ENCODE results near the gene SEL1L2. TPM values are rescaled to one million over a fixed set of nuclear protein-coding genes. Genes with fewer than 3 reads are reported as not detected.
A peak's percentile ranks its signal among the peaks of the same experiment; 100 is the strongest.

SEL1L2 gene
- total RNA-seq, 1 experiment from 2014 or later = not detected

GRCh38 chr20:13996265-13996664 lies 5.9 kb upstream of the SEL1L2 start (continued):
- no peak for TF ChIP-seq CREB1 (CRISPR knock-in tag; IDR thresholded peaks at IDR 0.05)

- DNase-seq (ENCODE audit: low spot score) (peak; percentile 56), ATAC-seq (peak; percentile 8)
- Mint-ChIP-seq H3K4me3 (peak overlapping the region; percentile 90), H3K4me1 (peaks cover 13% of the 10 kb centered on the region), H3K9me3 (peaks cover 10% of the 10 kb centered on the region), H3K36me3 (no peaks in the 10 kb centered on the region), H3K27ac (no peak overlapping the region), H3K27me3 (ENCODE audit: low read depth) (peaks cover 17% of the 10 kb centered on the region)
- POLR2A ChIA-PET = no interaction called here
- TF ChIP-seq NFATC4 (CRISPR knock-in tag; IDR thresholded peaks at IDR 0.05) = no peak
- TF ChIP-seq CREB1 (CRISPR knock-in tag; IDR thresholded peaks at IDR 0.05) = no peak
- TF ChIP-seq, protein P1, sequence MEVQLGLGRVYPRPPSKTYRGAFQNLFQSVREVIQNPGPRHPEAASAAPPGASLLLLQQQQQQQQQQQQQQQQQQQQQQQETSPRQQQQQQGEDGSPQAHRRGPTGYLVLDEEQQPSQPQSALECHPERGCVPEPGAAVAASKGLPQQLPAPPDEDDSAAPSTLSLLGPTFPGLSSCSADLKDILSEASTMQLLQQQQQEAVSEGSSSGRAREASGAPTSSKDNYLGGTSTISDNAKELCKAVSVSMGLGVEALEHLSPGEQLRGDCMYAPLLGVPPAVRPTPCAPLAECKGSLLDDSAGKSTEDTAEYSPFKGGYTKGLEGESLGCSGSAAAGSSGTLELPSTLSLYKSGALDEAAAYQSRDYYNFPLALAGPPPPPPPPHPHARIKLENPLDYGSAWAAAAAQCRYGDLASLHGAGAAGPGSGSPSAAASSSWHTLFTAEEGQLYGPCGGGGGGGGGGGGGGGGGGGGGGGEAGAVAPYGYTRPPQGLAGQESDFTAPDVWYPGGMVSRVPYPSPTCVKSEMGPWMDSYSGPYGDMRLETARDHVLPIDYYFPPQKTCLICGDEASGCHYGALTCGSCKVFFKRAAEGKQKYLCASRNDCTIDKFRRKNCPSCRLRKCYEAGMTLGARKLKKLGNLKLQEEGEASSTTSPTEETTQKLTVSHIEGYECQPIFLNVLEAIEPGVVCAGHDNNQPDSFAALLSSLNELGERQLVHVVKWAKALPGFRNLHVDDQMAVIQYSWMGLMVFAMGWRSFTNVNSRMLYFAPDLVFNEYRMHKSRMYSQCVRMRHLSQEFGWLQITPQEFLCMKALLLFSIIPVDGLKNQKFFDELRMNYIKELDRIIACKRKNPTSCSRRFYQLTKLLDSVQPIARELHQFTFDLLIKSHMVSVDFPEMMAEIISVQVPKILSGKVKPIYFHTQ (CRISPR knock-in tag; IDR thresholded peaks at IDR 0.05) = no peak
- 0 out of 2 replicates have a peak, but pooled peaks have one; percentile 6 for TF ChIP-seq USF2 (CRISPR knock-in tag; IDR thresholded peaks at IDR 0.05)
- no peak for TF ChIP-seq ATF2 (CRISPR knock-in tag; IDR thresholded peaks at IDR 0.05; ENCODE audit: borderline replicate concordance, low read depth)
- 0 out of 2 replicates have a peak, but pooled peaks have one; percentile 38 for TF ChIP-seq RELA (CRISPR knock-in tag; IDR thresholded peaks at IDR 0.05; ENCODE audit: borderline replicate concordance)
- no peak for TF ChIP-seq SMAD4 (CRISPR knock-in tag; IDR thresholded peaks at IDR 0.05)
- TF ChIP-seq ZNF423 (CRISPR knock-in tag; IDR thresholded peaks at IDR 0.05) = peak; percentile 55
- TF ChIP-seq ZNF671 (CRISPR knock-in tag; IDR thresholded peaks at IDR 0.05) = no peak
- TF ChIP-seq FOXP1 (CRISPR knock-in tag; IDR thresholded peaks at IDR 0.05; ENCODE audit: borderline replicate concordance) = 0 out of 2 replicates have a peak, but pooled peaks have one; percentile 2
- 0 out of 2 replicates have a peak, but pooled peaks have one; percentile 28 for TF ChIP-seq TP53 (CRISPR knock-in tag; IDR thresholded peaks at IDR 0.05)
- peak; percentile 58; the same call in 1 of the 2 replicates for TF ChIP-seq HMGXB4 (CRISPR knock-in tag; IDR thresholded peaks at IDR 0.05)
- TF ChIP-seq, protein P2, sequence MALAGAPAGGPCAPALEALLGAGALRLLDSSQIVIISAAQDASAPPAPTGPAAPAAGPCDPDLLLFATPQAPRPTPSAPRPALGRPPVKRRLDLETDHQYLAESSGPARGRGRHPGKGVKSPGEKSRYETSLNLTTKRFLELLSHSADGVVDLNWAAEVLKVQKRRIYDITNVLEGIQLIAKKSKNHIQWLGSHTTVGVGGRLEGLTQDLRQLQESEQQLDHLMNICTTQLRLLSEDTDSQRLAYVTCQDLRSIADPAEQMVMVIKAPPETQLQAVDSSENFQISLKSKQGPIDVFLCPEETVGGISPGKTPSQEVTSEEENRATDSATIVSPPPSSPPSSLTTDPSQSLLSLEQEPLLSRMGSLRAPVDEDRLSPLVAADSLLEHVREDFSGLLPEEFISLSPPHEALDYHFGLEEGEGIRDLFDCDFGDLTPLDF (CRISPR knock-in tag; IDR thresholded peaks at IDR 0.05) = no peak
- no peak; the same call in 1 of the 2 replicates for TF ChIP-seq KAT7 (CRISPR knock-in tag; IDR thresholded peaks at IDR 0.05; ENCODE audit: borderline replicate concordance)
- no peak for TF ChIP-seq HMGA2 (CRISPR knock-in tag; IDR thresholded peaks at IDR 0.05)
- TF ChIP-seq, protein P3, sequence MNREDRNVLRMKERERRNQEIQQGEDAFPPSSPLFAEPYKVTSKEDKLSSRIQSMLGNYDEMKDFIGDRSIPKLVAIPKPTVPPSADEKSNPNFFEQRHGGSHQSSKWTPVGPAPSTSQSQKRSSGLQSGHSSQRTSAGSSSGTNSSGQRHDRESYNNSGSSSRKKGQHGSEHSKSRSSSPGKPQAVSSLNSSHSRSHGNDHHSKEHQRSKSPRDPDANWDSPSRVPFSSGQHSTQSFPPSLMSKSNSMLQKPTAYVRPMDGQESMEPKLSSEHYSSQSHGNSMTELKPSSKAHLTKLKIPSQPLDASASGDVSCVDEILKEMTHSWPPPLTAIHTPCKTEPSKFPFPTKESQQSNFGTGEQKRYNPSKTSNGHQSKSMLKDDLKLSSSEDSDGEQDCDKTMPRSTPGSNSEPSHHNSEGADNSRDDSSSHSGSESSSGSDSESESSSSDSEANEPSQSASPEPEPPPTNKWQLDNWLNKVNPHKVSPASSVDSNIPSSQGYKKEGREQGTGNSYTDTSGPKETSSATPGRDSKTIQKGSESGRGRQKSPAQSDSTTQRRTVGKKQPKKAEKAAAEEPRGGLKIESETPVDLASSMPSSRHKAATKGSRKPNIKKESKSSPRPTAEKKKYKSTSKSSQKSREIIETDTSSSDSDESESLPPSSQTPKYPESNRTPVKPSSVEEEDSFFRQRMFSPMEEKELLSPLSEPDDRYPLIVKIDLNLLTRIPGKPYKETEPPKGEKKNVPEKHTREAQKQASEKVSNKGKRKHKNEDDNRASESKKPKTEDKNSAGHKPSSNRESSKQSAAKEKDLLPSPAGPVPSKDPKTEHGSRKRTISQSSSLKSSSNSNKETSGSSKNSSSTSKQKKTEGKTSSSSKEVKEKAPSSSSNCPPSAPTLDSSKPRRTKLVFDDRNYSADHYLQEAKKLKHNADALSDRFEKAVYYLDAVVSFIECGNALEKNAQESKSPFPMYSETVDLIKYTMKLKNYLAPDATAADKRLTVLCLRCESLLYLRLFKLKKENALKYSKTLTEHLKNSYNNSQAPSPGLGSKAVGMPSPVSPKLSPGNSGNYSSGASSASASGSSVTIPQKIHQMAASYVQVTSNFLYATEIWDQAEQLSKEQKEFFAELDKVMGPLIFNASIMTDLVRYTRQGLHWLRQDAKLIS (CRISPR knock-in tag; IDR thresholded peaks at IDR 0.05; ENCODE audit: borderline replicate concordance) = no peak
- CTCF ChIA-PET = interaction anchor here (0.8 to 3.2 kb wide), 6 partner anchors 29 to 224 kb away, joined by 3 to 22 read pairs (median 6); no protein-coding TSS in a partner anchor
These were observed 5.4 kb upstream of the SEL1L2 start for GRCh38 chr20:13995841-13996240.

Data from WTC11 (cell line).